AG04449 (cell line): Measurements from ENCODE around the gene CDYL.

ENCODE experiments used
- CTCF ChIA-PET: fragments of 350-600 bp; formaldehyde crosslinking; extraction: SDS; loops from one replicate; lab custom pipeline; 2021; ENCODE audit warnings: antibody characterized with exemption; lab: Yijun Ruan, JAX
- POLR2A ChIA-PET: fragments of 400-600, 350-600 bp; formaldehyde crosslinking; extraction: SDS; loops from one replicate; lab custom pipeline; 2020; ENCODE audit warnings: antibody characterized with exemption, inconsistent platforms; lab: Yijun Ruan, JAX
- DNase-seq: peaks from one replicate; pipeline ENCODE4 v3.0.0-alpha.2; 2010; ENCODE audit warnings: low read depth, low spot score
- H3K4me3 ChIP-seq: 2 replicates; pipeline ENCODE4 v1.5.1; 2011; ENCODE audit warnings: low read depth, mild to moderate bottlenecking, control low read depth, low read length
- CTCF ChIP-seq: IDR thresholded peaks from one replicate; pipeline ENCODE4 v1.5.1; 2011; ENCODE audit warnings: mild to moderate bottlenecking, moderate library complexity, low read length, control low read depth, inconsistent platforms; ENCODE audit not compliant: insufficient read depth; ENCODE audit errors: missing control alignments

CDYL gene

GRCh38 chr6:4780360-4780812 is 4.2 kb downstream of the CDYL start:
- DNase-seq: no peak
- POLR2A ChIA-PET: no interaction called here
- no peak for TF ChIP-seq CTCF
- H3K4me3 ChIP-seq: no peak overlapping the region
- CTCF ChIA-PET: interaction anchor here (1.3 to 1.5 kb wide), 3 partner anchors 9 to 26 kb away, joined by 5 to 7 read pairs (median 7); no protein-coding TSS in a partner anchor

DNA sequence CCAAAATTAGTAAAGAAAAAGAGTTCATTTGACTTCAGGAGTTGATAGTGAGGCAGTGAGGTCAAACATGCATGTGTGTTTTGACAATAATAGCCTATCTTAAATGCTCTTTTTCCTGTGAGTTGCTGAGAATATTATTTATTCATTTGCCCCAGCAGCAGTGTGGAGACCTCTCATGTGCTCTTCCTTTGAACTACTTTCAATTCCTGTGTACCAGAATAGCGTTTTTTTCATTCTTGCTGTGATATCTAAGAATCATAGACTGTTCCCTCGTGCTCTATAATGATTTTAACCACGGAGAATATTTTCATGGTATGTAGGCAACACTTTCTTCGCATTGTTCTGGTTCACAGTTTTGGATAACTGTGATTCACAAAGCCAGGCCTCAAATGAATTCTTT is 5.2 kb downstream of the CDYL start:
- no peak for DNase-seq
- no peak for TF ChIP-seq CTCF
- ChIA-PET CTCF (interaction anchor here (1.0 to 1.5 kb wide), 4 partner anchors 9 to 249 kb away, joined by 3 to 7 read pairs (median 4); no protein-coding TSS in a partner anchor), POLR2A (no interaction called here)
- no peak overlapping the region for H3K4me3 ChIP-seq

GRCh38 chr6:4781967-4782575 is 5.9 kb downstream of the CDYL start:
- CTCF ChIA-PET: interaction anchor here (1.0 to 1.2 kb wide), 3 partner anchors 9 to 460 kb away, joined by 3 read pairs; no protein-coding TSS in a partner anchor
- H3K4me3 ChIP-seq: no peak overlapping the region
- no peak for TF ChIP-seq CTCF
- POLR2A ChIA-PET: no interaction called here
- DNase-seq: no peak

DNA sequence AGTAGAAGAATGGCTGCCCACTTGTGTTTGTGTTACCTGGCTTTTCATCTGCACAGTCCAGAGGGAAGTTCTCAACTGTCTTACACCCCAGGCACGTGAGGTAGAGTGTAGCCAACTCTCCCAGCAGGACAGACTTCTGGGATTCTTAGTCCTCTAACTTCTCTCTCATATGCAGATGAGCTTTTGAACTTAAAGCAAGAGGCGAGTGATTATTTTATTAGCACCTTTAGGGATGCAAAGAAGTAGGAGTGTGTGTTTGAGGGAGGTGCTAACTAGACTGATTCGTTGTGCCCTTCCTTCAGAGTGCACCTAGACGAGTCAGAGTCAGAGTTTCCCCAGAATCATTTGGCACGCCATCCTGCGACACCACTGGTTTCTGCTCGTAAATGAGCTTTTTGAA is 10.8 kb downstream of the CDYL start:
- no peak for TF ChIP-seq CTCF
- no peak for DNase-seq
- POLR2A ChIA-PET: no interaction called here
- H3K4me3 ChIP-seq: no peak overlapping the region
- CTCF ChIA-PET: interaction anchor here (0.9 to 1.2 kb wide), 2 partner anchors 24 to 28 kb away, joined by 3 read pairs; no protein-coding TSS in a partner anchor

DNA sequence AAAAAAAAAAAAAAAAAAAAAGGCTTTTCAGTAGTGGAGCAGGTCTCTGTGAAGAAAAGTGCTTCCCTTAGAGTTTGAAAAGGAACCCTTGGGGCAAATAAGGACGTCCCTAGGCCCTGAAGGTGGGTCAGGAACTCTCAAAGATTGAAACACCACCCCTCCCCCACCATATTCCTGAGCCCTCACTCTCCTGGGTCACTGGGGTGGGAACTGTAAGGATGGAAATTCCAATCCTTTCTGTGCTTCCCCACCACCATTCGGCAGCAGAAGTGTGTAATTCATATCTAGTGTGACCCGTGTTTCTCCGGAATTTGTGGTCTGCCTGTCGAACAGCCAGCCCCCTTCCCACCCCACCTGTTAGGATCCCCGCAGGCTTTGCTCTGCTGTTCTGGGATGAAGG is 12.3 kb downstream of the CDYL start:
- CTCF ChIA-PET: no interaction called here
- H3K4me3 ChIP-seq: no peak overlapping the region
- no peak for DNase-seq
- POLR2A ChIA-PET: no interaction called here
- no peak for TF ChIP-seq CTCF

- TF ChIP-seq CTCF: no peak
- DNase-seq: no peak
- CTCF ChIA-PET: interaction anchor here (1.4 to 1.6 kb wide), 2 partner anchors 9 to 13 kb away, joined by 5 to 7 read pairs; no protein-coding TSS in a partner anchor
- no peak overlapping the region for H3K4me3 ChIP-seq
- POLR2A ChIA-PET: no interaction called here
Measured at GRCh38 chr6:4788953-4789584, 12.9 kb downstream of the CDYL start.
